ENCODE results near the gene IGF2. TPM values are rescaled to one million over a fixed set of nuclear protein-coding genes. Genes with fewer than 3 reads are reported as not detected.
A peak's percentile ranks its signal among the peaks of the same experiment; 100 is the strongest.

IGF2 gene
- total RNA-seq, 2 experiments from 2014 or later: not detected

DNA sequence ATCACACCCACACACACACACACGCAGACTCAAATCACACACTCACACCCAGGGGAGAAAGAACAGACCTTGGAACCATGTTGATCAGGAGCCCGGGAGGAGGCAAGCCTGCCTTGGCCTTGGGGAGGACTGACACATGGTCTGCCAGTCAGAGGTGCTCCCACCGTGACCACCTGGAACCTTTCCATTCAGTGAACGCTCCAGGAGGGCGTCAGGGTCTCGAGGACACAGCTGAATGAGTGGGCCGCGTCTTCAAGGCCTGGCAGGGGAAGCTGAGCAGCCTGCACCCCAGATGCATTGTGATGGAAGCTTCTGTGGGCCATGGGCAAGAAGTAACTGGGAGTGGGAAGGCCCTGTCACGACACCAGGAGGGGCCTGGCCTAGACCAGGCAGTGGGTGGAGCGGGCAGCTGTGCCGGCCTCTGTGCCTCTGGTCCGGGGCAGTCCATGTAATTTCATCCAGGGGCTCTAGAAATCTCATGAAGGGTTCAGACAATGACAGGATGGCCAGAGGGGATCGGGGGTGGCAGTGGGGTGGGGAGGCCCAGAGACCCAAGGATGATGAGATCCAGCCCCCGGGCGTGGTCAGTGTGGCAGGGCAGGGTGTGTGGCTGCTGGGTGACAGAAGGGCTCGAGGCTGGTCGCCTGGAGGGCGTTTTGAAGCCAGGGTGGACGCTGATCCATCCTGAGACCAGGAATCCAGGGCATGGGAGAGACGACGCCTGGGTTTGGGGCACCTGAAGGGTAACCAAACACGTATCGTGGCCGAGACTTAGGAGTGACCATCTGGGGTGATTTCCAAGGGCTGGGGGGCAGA, 53.7 kb downstream of the IGF2 start:
- Mint-ChIP-seq H3K36me3 (ENCODE audit: low read depth) (no peaks in the 10 kb centered on the region), H3K27ac (no peak overlapping the region), H3K4me3 (no peak overlapping the region), H3K4me1 (ENCODE audit: low read depth) (no peaks in the 10 kb centered on the region), H3K9me3 (ENCODE audit: insufficient read depth) (no peaks in the 10 kb centered on the region), H3K27me3 (ENCODE audit: low read depth) (peaks cover 2% of the 10 kb centered on the region)
- ChIA-PET CTCF (no interaction called here), POLR2A (no interaction called here)
- ATAC-seq: no peak
- DNase-seq: peak; percentile 3

DNA sequence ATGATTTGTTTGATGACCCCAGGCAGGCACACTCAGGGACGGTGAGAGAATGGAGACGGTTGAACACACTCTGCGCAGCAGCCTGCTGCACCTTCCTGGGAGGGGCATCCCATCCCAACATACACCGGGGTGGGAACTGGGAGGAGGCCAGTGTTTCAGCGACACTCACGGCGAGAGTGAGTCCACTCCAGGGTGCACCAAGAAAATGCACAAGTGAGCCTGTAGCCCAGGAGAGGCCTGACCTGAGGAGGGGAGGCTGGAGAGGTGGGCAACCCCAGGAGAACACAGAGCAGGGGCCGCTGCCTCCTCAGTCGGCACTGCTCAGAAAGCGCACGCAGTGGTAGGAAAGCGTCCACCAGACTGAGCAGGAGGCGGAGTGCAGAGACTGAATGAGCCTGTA, 54.5 kb downstream of the IGF2 start:
- Mint-ChIP-seq H3K27me3 (ENCODE audit: low read depth) (peaks cover 4% of the 10 kb centered on the region), H3K36me3 (ENCODE audit: low read depth) (no peaks in the 10 kb centered on the region), H3K9me3 (ENCODE audit: insufficient read depth) (no peaks in the 10 kb centered on the region), H3K4me1 (ENCODE audit: low read depth) (no peaks in the 10 kb centered on the region), H3K4me3 (no peak overlapping the region), H3K27ac (no peak overlapping the region)
- CTCF ChIA-PET: no interaction called here
- POLR2A ChIA-PET: no interaction called here
- DNase-seq: peak; percentile 4
- ATAC-seq: no peak

Small RNA genes lying within 50 kb of the gene (microRNA-seq; reads per million reads assigned to microRNA genes)
- not detected for gene MIR4686
- not detected for gene MIR483

Other genes with a start within 250 kb of the IGF2 start
- gene PRR33, start 247.5 kb downstream of the IGF2 start, total RNA-seq: under 1 TPM in 1 of 2 experiments, not detected in 1; 0.08 TPM
- 1 to 10 TPM; 2.6 to 2.8 TPM for gene TNNT3, start 219.7 kb downstream of the IGF2 start, total RNA-seq
- 100 to 1,000 TPM; 109 to 110 TPM for gene MRPL23, start 192.1 kb downstream of the IGF2 start, total RNA-seq
- gene H19, start 141.5 kb downstream of the IGF2 start, total RNA-seq: not detected
- gene INS, start 21.8 kb upstream of the IGF2 start, total RNA-seq: not detected
- not detected for gene TH, start 32.4 kb upstream of the IGF2 start, total RNA-seq
- under 1 TPM; 0.13 to 0.53 TPM for gene ASCL2, start 131.2 kb upstream of the IGF2 start, total RNA-seq
- gene C11orf21, start 162.5 kb upstream of the IGF2 start, total RNA-seq: 10 to 100 TPM; 37.1 to 43.2 TPM
- 10 to 100 TPM; 39.7 to 47.0 TPM for gene TSPAN32, start 162.6 kb upstream of the IGF2 start, total RNA-seq
- 100 to 1,000 TPM; 142 to 145 TPM for gene CD81, start 237.9 kb upstream of the IGF2 start, total RNA-seq